GM12878 (cell line): ENCODE measurements around the gene NAV2. TPM values are rescaled to one million over a fixed set of nuclear protein-coding genes. Genes with fewer than 3 reads are reported as not detected.

ENCODE experiments used
- ATF7 ChIP-seq: fragments of 450-650 bp; IDR thresholded peaks from 2 replicates; pipeline ENCODE4 v1.6.1; 2016; ENCODE audit warnings: low read depth, mild to moderate bottlenecking
- BRCA1 ChIP-seq: IDR thresholded peaks from 2 replicates; pipeline ENCODE4 v1.6.1; 2011; ENCODE audit warnings: low read depth, low read length, improper control_type of control experiment
- CBFB ChIP-seq: IDR thresholded peaks from 2 replicates; pipeline ENCODE4 v1.6.1; 2016; ENCODE audit warnings: antibody characterized with exemption, low read depth
- CBX5 ChIP-seq: sonication (generic); IDR thresholded peaks from 2 replicates; pipeline ENCODE4 v1.6.1; 2016; ENCODE audit warnings: low read depth, moderate library complexity, mild to moderate bottlenecking, inconsistent platforms
- CEBPB ChIP-seq, 2 experiments: fragments of 150-350 bp in 1 of 2; IDR thresholded peaks; 2 replicates each; pipeline ENCODE4 v1.6.1; 2012 to 2014; ENCODE audit warnings: low read depth in 2 of 2, low read length in 2 of 2, borderline replicate concordance in 1 of 2, inconsistent platforms in 1 of 2
- CREM ChIP-seq: IDR thresholded peaks from 2 replicates; pipeline ENCODE4 v1.6.1; 2014; ENCODE audit warnings: antibody characterized with exemption, low read depth
- JUNB ChIP-seq: IDR thresholded peaks from 2 replicates; pipeline ENCODE4 v1.6.1; 2016; ENCODE audit warnings: antibody characterized with exemption, mild to moderate bottlenecking
- KLF5 ChIP-seq: fragments of 450-650 bp; IDR thresholded peaks from 2 replicates; pipeline ENCODE4 v1.6.1; 2014; ENCODE audit warnings: mild to moderate bottlenecking; ENCODE audit not compliant: partially characterized antibody
- MEF2A ChIP-seq: IDR thresholded peaks from 2 replicates; pipeline ENCODE4 v1.6.1; 2011; ENCODE audit warnings: low read depth, mild to moderate bottlenecking, low read length, moderate library complexity; ENCODE audit not compliant: insufficient read depth
- NFIC ChIP-seq: IDR thresholded peaks from 2 replicates; pipeline ENCODE4 v1.6.1; 2012; ENCODE audit warnings: low read depth, mild to moderate bottlenecking, inconsistent platforms, low read length, moderate library complexity
- POLR2AphosphoS2 ChIP-seq: IDR thresholded peaks from 2 replicates; pipeline ENCODE4 v1.6.1; 2011; ENCODE audit warnings: low read depth, mild to moderate bottlenecking, low read length, improper control_type of control experiment, moderate library complexity
- RAD21 ChIP-seq: IDR thresholded peaks from 2 replicates; pipeline ENCODE4 v1.6.1; 2011; ENCODE audit warnings: mild to moderate bottlenecking, low read depth, low read length, moderate library complexity; ENCODE audit not compliant: insufficient read depth
- RBBP5 ChIP-seq: fragments of 200-600 bp; sonication (generic); conservative IDR thresholded peaks from 2 replicates; pipeline ENCODE4 v1.6.1; 2016
- SMAD1 ChIP-seq: fragments of 450-650 bp; IDR thresholded peaks from 2 replicates; pipeline ENCODE4 v1.6.1; 2018; ENCODE audit warnings: mild to moderate bottlenecking, low read depth; ENCODE audit not compliant: partially characterized antibody
- SMC3 ChIP-seq: IDR thresholded peaks from 2 replicates; pipeline ENCODE4 v1.6.1; 2011; ENCODE audit warnings: low read length, improper control_type of control experiment, borderline replicate concordance
- SPI1 ChIP-seq: IDR thresholded peaks from 2 replicates; pipeline ENCODE4 v1.6.1; 2011; ENCODE audit warnings: low read depth, mild to moderate bottlenecking, low read length, moderate library complexity, borderline replicate concordance; ENCODE audit not compliant: insufficient read depth
- TARDBP ChIP-seq: IDR thresholded peaks from 2 replicates; pipeline ENCODE4 v1.6.1; 2016; ENCODE audit warnings: borderline replicate concordance
- ZNF217 ChIP-seq: fragments of 450-650 bp; IDR thresholded peaks from 2 replicates; pipeline ENCODE4 v1.6.1; 2017; ENCODE audit warnings: antibody characterized with exemption, mild to moderate bottlenecking
- polyA plus RNA-seq, 11 experiments: library from polyadenylated mRNA; depleted of rRNA in 4 of 11; unstranded in 6 of 11; stranded (reverse) in 5 of 11; fragments of >200 nt; fragmentation: Nextera tagmentation in 4 of 11; fragmentation: Illumina TruSeq in 1 of 11; extraction: Ambion mirVana in 4 of 11; extraction: Trizol in 1 of 11; gene quantifications; 1 replicate in 1 of 11; 2 replicates in 10 of 11; pipeline versions ENCODE4 v1.2.1 to v1.2.3, GENCODE V29; 2011 to 2016; ENCODE audit warnings: inconsistent platforms in 2 of 11, missing spikeins in 2 of 11, low read depth in 1 of 11
- total RNA-seq, 4 experiments: library from RNA; depleted of rRNA in 3 of 4; stranded (reverse); fragments of >200 nt in 3 of 4; fragmentation: Illumina TruSeq in 1 of 4; extraction: Trizol in 1 of 4; gene quantifications; 2 replicates each; pipeline versions ENCODE4 v1.2.1 to v1.2.3, GENCODE V29; 2013 to 2021
- TF ChIP-seq, protein P1 (sequence below): fragments of 450-650 bp; IDR thresholded peaks from 2 replicates; pipeline ENCODE4 v1.6.1; 2016; ENCODE audit warnings: mild to moderate bottlenecking, moderate library complexity, borderline replicate concordance
- TF ChIP-seq, protein P2 (sequence below): fragments of 450-650 bp; formaldehyde crosslinking; IDR thresholded peaks from 2 replicates; pipeline ENCODE4 v1.4.0; 2022; ENCODE audit warnings: mild to moderate bottlenecking, moderate library complexity
- TF ChIP-seq, protein P3 (sequence below): fragments of 450-650 bp; IDR thresholded peaks from 2 replicates; pipeline ENCODE4 v1.6.1; 2017; ENCODE audit warnings: mild to moderate bottlenecking, low read depth, inconsistent platforms; ENCODE audit not compliant: poor library complexity, severe bottlenecking

Gene NAV2
- total and polyA plus RNA-seq, 10 of the 15 experiments (the other 5 are each of a cell fraction or from before 2014, with no cell fraction given) = 0.35 to 6.1 (median 1.1) TPM

DNA sequence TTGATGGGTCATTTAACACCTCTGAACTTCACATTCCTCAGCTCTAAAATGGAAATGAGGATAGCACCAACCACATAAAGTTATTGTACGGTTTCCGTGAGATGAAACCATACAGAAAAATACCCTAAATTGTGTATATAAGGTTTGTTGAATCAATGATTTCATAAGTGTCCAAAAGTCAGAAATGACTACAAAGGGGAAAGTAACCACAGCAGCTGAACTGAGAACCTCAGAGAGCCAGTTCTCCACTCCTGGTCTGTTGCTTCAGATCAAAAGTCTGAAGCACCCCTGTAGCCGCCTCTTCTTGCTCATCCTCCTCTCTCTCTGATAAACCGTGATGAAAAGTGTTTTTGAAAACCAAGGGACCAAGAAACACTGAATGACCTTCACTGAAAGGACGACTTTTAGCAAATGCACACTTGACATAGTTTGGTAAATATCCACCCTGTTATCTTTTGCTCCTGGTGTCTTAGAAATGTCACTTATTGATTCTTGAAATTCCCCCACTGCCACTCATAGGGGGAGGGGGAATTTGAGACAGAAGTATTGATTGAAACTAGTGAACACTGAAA is 194.5 kb downstream of the NAV2 start (continued):
- TF ChIP-seq, protein P1, sequence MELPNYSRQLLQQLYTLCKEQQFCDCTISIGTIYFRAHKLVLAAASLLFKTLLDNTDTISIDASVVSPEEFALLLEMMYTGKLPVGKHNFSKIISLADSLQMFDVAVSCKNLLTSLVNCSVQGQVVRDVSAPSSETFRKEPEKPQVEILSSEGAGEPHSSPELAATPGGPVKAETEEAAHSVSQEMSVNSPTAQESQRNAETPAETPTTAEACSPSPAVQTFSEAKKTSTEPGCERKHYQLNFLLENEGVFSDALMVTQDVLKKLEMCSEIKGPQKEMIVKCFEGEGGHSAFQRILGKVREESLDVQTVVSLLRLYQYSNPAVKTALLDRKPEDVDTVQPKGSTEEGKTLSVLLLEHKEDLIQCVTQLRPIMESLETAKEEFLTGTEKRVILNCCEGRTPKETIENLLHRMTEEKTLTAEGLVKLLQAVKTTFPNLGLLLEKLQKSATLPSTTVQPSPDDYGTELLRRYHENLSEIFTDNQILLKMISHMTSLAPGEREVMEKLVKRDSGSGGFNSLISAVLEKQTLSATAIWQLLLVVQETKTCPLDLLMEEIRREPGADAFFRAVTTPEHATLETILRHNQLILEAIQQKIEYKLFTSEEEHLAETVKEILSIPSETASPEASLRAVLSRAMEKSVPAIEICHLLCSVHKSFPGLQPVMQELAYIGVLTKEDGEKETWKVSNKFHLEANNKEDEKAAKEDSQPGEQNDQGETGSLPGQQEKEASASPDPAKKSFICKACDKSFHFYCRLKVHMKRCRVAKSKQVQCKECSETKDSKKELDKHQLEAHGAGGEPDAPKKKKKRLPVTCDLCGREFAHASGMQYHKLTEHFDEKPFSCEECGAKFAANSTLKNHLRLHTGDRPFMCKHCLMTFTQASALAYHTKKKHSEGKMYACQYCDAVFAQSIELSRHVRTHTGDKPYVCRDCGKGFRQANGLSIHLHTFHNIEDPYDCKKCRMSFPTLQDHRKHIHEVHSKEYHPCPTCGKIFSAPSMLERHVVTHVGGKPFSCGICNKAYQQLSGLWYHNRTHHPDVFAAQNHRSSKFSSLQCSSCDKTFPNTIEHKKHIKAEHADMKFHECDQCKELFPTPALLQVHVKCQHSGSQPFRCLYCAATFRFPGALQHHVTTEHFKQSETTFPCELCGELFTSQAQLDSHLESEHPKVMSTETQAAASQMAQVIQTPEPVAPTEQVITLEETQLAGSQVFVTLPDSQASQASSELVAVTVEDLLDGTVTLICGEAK = no peak
- TF ChIP-seq ATF7 = no peak; the same call in 1 of the 2 replicates
- TF ChIP-seq SMC3 = no peak
- peak; percentile 37; the same call in 1 of the 2 replicates for TF ChIP-seq SPI1
- TF ChIP-seq, protein P2, sequence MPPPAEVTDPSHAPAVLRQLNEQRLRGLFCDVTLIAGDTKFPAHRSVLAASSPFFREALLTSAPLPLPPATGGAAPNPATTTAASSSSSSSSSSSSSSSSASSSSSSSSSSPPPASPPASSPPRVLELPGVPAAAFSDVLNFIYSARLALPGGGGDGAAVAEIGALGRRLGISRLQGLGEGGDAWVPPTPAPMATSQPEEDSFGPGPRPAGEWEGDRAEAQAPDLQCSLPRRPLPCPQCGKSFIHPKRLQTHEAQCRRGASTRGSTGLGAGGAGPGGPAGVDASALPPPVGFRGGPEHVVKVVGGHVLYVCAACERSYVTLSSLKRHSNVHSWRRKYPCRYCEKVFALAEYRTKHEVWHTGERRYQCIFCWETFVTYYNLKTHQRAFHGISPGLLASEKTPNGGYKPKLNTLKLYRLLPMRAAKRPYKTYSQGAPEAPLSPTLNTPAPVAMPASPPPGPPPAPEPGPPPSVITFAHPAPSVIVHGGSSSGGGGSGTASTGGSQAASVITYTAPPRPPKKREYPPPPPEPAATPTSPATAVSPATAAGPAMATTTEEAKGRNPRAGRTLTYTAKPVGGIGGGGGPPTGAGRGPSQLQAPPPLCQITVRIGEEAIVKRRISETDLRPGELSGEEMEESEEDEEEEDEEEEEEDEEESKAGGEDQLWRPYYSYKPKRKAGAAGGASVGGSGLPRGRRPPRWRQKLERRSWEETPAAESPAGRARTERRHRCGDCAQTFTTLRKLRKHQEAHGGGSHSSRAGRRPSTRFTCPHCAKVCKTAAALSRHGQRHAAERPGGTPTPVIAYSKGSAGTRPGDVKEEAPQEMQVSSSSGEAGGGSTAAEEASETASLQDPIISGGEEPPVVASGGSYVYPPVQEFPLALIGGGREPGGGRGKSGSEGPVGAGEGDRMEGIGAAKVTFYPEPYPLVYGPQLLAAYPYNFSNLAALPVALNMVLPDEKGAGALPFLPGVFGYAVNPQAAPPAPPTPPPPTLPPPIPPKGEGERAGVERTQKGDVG (CRISPR knock-in tag) = no peak
- TF ChIP-seq CEBPB (IDR thresholded peaks at IDR 0.05; ENCODE audit: borderline replicate concordance in 1 of 2, low read depth in 2 of 2, low read length in 2 of 2) = no peak
- TF ChIP-seq KLF5 = no peak
- TF ChIP-seq TARDBP = no peak
- no peak for TF ChIP-seq CBX5
- TF ChIP-seq JUNB = peak; percentile 85
- no peak for TF ChIP-seq RAD21
- TF ChIP-seq POLR2AphosphoS2 = no peak
- TF ChIP-seq NFIC = peak; percentile 91
- TF ChIP-seq BRCA1 = no peak
- TF ChIP-seq MEF2A = 0 out of 2 replicates have a peak, but pooled peaks have one; percentile 51
- no peak for TF ChIP-seq SMAD1
- peak; percentile 57 for TF ChIP-seq CREM
- TF ChIP-seq ZNF217 = no peak
- TF ChIP-seq RBBP5 = no peak
- peak; percentile 83 for TF ChIP-seq CBFB
- TF ChIP-seq, protein P3, sequence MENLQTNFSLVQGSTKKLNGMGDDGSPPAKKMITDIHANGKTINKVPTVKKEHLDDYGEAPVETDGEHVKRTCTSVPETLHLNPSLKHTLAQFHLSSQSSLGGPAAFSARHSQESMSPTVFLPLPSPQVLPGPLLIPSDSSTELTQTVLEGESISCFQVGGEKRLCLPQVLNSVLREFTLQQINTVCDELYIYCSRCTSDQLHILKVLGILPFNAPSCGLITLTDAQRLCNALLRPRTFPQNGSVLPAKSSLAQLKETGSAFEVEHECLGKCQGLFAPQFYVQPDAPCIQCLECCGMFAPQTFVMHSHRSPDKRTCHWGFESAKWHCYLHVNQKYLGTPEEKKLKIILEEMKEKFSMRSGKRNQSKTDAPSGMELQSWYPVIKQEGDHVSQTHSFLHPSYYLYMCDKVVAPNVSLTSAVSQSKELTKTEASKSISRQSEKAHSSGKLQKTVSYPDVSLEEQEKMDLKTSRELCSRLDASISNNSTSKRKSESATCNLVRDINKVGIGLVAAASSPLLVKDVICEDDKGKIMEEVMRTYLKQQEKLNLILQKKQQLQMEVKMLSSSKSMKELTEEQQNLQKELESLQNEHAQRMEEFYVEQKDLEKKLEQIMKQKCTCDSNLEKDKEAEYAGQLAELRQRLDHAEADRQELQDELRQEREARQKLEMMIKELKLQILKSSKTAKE = peak; percentile 60
